ENCODE data around the gene ASAH2B.

Gene ASAH2B

DNA sequence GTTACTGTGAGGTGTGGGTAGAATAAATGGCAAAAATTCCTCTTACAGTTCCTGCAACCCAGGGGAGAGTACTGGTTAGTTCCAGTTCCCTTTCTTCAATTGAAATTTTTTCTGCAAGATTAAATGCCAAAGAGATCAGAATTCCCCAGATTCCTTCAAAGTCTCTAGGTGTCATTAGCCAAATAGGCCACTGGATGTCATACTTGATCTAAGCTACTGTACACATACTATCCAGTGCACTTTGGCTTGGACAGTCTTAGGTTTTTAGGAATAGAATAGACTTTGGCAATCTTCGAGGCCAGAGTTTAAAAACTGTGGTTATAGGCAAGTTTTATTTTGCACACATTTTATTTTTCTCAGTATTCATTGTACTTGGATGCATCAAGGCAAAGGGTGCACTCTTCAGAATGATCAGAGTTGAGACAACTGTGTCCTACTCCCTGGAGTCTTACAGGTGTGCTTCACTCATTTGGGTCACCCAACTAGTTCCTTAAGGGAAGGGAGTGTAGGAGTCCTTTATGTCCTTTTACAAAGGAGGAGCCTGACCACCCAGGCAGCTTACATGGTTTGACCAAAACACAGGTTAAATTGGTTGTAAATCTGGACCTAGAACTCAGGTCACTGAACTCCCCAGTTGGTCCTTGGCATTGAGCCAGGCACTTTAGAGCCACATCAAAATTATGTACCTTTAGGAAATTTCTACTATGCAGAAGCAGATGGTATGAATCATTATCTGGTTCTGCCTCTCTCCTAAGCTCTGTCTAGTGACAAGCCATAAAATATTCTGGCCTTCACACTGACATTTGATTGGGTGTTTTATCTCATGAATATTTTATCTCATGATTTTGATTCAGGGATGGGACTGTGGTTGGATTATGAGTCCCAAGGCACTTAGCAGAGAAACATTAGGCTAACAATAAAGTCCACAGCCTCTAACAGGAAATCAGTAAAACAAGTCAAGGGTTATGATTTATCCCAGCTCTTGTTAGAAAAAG, 49.5 kb downstream of the ASAH2B start:
- no peak overlapping the region for H3K4me3 ChIP-seq (ENCODE audit: insufficient read length, low read depth)
- H3K36me3 ChIP-seq (ENCODE audit: insufficient read depth, insufficient read length, low read length): no peaks in the 10 kb centered on the region
- H3K27me3 ChIP-seq (ENCODE audit: insufficient read depth, insufficient read length): no peaks in the 10 kb centered on the region
- TF ChIP-seq ZNF274 (IDR thresholded peaks at IDR 0.05; ENCODE audit: low read depth, low read length): no peak
- TF ChIP-seq YY1 (IDR thresholded peaks at IDR 0.05; ENCODE audit: insufficient read depth, insufficient read length): no peak
- TF ChIP-seq SUZ12 (IDR thresholded peaks at IDR 0.05; ENCODE audit: extremely low read depth, insufficient read depth, insufficient read length): no peak
- H3K9me3 ChIP-seq (ENCODE audit: insufficient read depth, low read length): no peaks in the 10 kb centered on the region
- H3K9ac ChIP-seq (ENCODE audit: insufficient read length, low read depth): no peak overlapping the region
- DNase-seq (ENCODE audit: low read depth, low spot score): no peak
- H3K4me1 ChIP-seq (ENCODE audit: insufficient read depth, insufficient read length): no peaks in the 10 kb centered on the region

DNA sequence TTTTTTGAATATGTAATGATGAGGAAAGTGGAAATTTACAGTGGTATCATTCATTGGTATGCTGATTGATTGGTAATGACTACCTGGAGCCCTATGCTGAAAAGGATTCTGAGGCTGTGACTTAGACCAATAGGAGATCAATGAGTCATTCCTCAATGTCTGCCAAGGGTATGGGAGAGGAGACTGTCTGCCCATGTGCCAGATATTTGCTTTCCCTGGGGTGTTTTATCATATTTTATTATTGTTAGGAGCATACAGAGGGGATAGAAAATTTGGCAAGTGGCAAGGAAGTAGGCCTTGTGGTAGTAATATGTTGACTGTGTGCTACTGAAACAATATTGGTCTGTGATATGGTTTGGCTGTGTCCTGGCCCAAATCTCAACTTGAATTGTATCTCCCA, 54.8 kb downstream of the ASAH2B start:
- no peaks in the 10 kb centered on the region for H3K27me3 ChIP-seq (ENCODE audit: insufficient read depth, insufficient read length)
- H3K9me3 ChIP-seq (ENCODE audit: insufficient read depth, low read length): no peaks in the 10 kb centered on the region
- TF ChIP-seq SUZ12 (IDR thresholded peaks at IDR 0.05; ENCODE audit: extremely low read depth, insufficient read depth, insufficient read length): no peak
- no peak for TF ChIP-seq ZNF274 (IDR thresholded peaks at IDR 0.05; ENCODE audit: low read depth, low read length)
- no peak for TF ChIP-seq YY1 (IDR thresholded peaks at IDR 0.05; ENCODE audit: insufficient read depth, insufficient read length)
- H3K9ac ChIP-seq (ENCODE audit: insufficient read length, low read depth): no peak overlapping the region
- no peak for DNase-seq (ENCODE audit: low read depth, low spot score)
- H3K36me3 ChIP-seq (ENCODE audit: insufficient read depth, insufficient read length, low read length): no peaks in the 10 kb centered on the region
- no peak overlapping the region for H3K4me3 ChIP-seq (ENCODE audit: insufficient read length, low read depth)
- H3K4me1 ChIP-seq (ENCODE audit: insufficient read depth, insufficient read length): no peaks in the 10 kb centered on the region

DNA sequence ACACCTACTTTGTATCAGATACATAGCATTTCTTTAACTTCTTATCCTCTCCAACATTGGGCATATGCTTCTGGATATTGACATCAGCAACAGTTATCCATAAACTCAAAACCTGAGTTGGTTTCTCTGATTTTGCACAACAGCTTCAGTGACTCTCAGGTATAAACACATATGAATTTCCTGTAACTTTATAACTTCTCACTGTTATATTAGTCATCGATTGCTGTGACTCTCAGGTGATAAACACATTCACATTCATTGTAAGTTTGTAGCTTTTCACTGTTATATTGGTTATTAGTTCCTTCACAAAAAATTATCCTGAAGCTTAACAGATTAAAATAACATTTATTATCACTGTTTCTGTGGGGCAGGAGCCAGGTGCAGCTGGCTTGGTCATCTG, 57.0 kb downstream of the ASAH2B start:
- no peak overlapping the region for H3K9ac ChIP-seq (ENCODE audit: insufficient read length, low read depth)
- TF ChIP-seq YY1 (IDR thresholded peaks at IDR 0.05; ENCODE audit: insufficient read depth, insufficient read length) (no peak), SUZ12 (IDR thresholded peaks at IDR 0.05; ENCODE audit: extremely low read depth, insufficient read depth, insufficient read length) (no peak), ZNF274 (IDR thresholded peaks at IDR 0.05; ENCODE audit: low read depth, low read length) (no peak)
- H3K36me3 ChIP-seq (ENCODE audit: insufficient read depth, insufficient read length, low read length): no peaks in the 10 kb centered on the region
- H3K4me3 ChIP-seq (ENCODE audit: insufficient read length, low read depth): no peak overlapping the region
- H3K4me1 ChIP-seq (ENCODE audit: insufficient read depth, insufficient read length): no peaks in the 10 kb centered on the region
- no peaks in the 10 kb centered on the region for H3K9me3 ChIP-seq (ENCODE audit: insufficient read depth, low read length)
- DNase-seq (ENCODE audit: low read depth, low spot score): no peak
- no peaks in the 10 kb centered on the region for H3K27me3 ChIP-seq (ENCODE audit: insufficient read depth, insufficient read length)

DNA sequence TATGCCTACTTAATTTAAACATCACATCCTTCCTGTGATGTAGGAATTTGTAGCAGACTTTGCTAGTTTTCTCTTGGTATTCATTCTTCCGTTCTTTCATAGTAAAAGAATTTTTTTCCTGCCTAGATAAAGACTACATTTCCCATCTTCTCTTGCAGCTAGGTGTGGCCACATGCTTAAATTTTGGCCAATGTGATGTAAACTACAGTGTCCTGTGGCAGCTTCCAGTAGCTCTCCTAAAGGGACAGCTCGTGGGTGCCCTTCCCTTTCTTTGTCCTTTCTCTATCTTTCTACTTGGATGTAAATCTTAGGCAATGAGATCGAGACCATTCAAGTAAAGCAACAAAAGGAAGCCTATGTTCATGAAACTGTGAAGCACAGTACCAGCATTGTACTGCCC, 58.6 kb downstream of the ASAH2B start:
- no peaks in the 10 kb centered on the region for H3K36me3 ChIP-seq (ENCODE audit: insufficient read depth, insufficient read length, low read length)
- no peak for DNase-seq (ENCODE audit: low read depth, low spot score)
- no peak overlapping the region for H3K4me3 ChIP-seq (ENCODE audit: insufficient read length, low read depth)
- no peaks in the 10 kb centered on the region for H3K4me1 ChIP-seq (ENCODE audit: insufficient read depth, insufficient read length)
- no peak overlapping the region for H3K9ac ChIP-seq (ENCODE audit: insufficient read length, low read depth)
- TF ChIP-seq ZNF274 (IDR thresholded peaks at IDR 0.05; ENCODE audit: low read depth, low read length) (no peak), YY1 (IDR thresholded peaks at IDR 0.05; ENCODE audit: insufficient read depth, insufficient read length) (no peak), SUZ12 (IDR thresholded peaks at IDR 0.05; ENCODE audit: extremely low read depth, insufficient read depth, insufficient read length) (no peak)
- no peaks in the 10 kb centered on the region for H3K9me3 ChIP-seq (ENCODE audit: insufficient read depth, low read length)
- H3K27me3 ChIP-seq (ENCODE audit: insufficient read depth, insufficient read length): no peaks in the 10 kb centered on the region

- Histone ChIP-seq H3K4me1 (ENCODE audit: insufficient read depth, insufficient read length) (no peaks in the 10 kb centered on the region), H3K4me3 (ENCODE audit: insufficient read length, low read depth) (no peak overlapping the region), H3K27me3 (ENCODE audit: insufficient read depth, insufficient read length) (no peaks in the 10 kb centered on the region), H3K36me3 (ENCODE audit: insufficient read depth, insufficient read length, low read length) (no peaks in the 10 kb centered on the region), H3K9me3 (ENCODE audit: insufficient read depth, low read length) (no peaks in the 10 kb centered on the region), H3K9ac (ENCODE audit: insufficient read length, low read depth) (no peak overlapping the region)
- no peak for DNase-seq (ENCODE audit: low read depth, low spot score)
- TF ChIP-seq ZNF274 (IDR thresholded peaks at IDR 0.05; ENCODE audit: low read depth, low read length): no peak
- no peak for TF ChIP-seq YY1 (IDR thresholded peaks at IDR 0.05; ENCODE audit: insufficient read depth, insufficient read length)
- TF ChIP-seq SUZ12 (IDR thresholded peaks at IDR 0.05; ENCODE audit: extremely low read depth, insufficient read depth, insufficient read length): no peak
Observed at GRCh38 chr10:50799595-50799994, 59.9 kb downstream of the ASAH2B start.

- H3K4me1 ChIP-seq (ENCODE audit: insufficient read depth, insufficient read length): no peaks in the 10 kb centered on the region
- H3K36me3 ChIP-seq (ENCODE audit: insufficient read depth, insufficient read length, low read length): no peaks in the 10 kb centered on the region
- DNase-seq (ENCODE audit: low read depth, low spot score): no peak
- H3K9ac ChIP-seq (ENCODE audit: insufficient read length, low read depth): no peak overlapping the region
- no peaks in the 10 kb centered on the region for H3K9me3 ChIP-seq (ENCODE audit: insufficient read depth, low read length)
- H3K4me3 ChIP-seq (ENCODE audit: insufficient read length, low read depth): no peak overlapping the region
- no peaks in the 10 kb centered on the region for H3K27me3 ChIP-seq (ENCODE audit: insufficient read depth, insufficient read length)
- TF ChIP-seq ZNF274 (IDR thresholded peaks at IDR 0.05; ENCODE audit: low read depth, low read length) (no peak), SUZ12 (IDR thresholded peaks at IDR 0.05; ENCODE audit: extremely low read depth, insufficient read depth, insufficient read length) (no peak), YY1 (IDR thresholded peaks at IDR 0.05; ENCODE audit: insufficient read depth, insufficient read length) (no peak)
Observed at GRCh38 chr10:50805981-50806622, 66.4 kb downstream of the ASAH2B start.
